OCI-M2 (cell line): ENCODE measurements around the gene FARSA.
"Not testable (repeated sequence)": the region's sequence is repeated elsewhere in the genome, so short reads cannot be mapped to it uniquely, and the experiment has no call there.

Experiments
- DNase-seq: peaks from one replicate; lab custom pipeline; 2025; ENCODE audit not compliant: unreplicated experiment; lab: John Stamatoyannopoulos, UW

The FARSA gene

GRCh38 chr19:12954612-12954962 lies 21.1 kb upstream of the FARSA start:
- no peak for DNase-seq

- DNase-seq = no peak
These were observed 20.5 kb upstream of the FARSA start for GRCh38 chr19:12953799-12954611.

DNA sequence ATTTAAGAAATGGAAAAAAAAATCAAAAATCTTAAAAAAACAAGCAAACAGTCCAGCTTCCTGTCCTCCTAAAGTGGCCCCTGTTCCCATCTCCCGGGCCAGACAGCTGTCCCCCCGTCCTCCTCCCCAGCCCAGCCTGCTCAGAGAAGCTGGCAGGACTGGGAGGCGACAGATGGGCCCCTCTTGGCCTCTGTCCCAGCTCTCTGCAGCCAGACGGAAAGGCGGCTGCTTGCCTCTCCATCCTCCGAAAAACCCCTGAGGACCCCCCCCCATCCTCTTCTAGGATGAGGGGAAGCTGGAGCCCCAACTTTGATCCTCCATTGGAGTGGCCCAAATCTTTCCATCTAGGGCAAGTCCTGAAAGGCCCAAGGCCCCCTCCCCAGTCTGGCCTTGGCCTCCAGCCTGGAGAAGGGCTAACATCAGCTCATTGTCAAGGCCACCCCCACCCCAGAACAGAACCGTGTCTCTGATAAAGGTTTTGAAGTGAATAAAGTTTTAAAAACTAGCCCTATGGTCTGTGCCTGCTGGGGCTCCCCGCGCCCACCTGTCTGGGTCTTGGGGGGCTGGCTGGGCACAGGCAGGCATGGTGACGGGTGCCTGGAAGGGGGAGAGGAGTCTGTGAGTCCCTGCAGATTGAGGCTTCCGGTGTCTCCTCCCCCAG lies 19.8 kb upstream of the FARSA start:
- DNase-seq = no peak

DNA sequence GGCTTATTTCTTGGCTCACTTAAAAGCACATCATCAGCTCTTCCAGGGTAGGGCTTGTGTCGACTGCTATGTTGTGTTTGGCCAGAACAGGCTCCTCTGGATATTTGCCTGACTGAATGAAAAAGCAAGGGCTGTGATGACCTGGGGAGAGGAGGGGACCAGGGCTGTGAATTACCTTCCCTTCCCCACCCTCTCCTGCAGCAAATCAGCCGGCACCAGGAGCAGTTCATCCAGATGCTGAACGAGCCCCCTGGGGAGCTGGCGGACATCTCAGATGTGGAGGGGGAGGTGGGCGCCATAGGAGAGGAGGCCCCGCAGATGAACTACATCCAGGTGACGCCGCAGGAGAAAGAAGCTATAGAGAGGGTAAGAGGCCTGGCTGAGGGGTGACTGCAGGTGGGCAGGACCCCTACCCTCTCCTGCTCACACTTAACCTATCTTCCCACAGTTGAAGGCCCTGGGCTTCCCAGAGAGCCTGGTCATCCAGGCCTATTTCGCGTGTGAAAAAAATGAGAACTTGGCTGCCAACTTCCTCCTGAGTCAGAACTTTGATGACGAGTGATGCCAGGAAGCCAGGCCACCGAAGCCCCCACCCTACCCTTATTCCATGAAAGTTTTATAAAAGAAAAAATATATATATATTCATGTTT lies 19.1 kb upstream of the FARSA start:
- DNase-seq = no peak

DNA sequence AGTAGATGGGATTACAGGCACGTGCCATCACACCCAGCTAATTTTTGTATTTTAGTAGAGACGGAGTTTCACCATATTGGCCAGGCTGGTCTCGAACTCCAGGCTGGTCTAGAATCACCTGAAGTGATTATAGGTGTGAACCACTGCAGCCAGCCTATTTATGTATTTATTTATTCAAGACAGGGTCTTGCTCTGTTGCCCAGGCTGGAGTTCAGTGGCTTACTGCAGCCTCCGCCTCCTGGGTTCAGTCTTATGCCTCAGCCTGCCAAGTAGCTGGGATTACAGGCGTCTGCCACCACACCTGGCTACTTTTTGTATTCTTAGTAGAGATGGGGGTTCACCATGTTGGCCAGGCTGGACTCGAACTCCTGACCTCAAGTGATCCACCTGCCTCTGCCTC lies 18.5 kb upstream of the FARSA start:
- DNase-seq = not testable (repeated sequence)

- no peak for DNase-seq
These were observed 16.1 kb upstream of the FARSA start for GRCh38 chr19:12949363-12950283.

DNA sequence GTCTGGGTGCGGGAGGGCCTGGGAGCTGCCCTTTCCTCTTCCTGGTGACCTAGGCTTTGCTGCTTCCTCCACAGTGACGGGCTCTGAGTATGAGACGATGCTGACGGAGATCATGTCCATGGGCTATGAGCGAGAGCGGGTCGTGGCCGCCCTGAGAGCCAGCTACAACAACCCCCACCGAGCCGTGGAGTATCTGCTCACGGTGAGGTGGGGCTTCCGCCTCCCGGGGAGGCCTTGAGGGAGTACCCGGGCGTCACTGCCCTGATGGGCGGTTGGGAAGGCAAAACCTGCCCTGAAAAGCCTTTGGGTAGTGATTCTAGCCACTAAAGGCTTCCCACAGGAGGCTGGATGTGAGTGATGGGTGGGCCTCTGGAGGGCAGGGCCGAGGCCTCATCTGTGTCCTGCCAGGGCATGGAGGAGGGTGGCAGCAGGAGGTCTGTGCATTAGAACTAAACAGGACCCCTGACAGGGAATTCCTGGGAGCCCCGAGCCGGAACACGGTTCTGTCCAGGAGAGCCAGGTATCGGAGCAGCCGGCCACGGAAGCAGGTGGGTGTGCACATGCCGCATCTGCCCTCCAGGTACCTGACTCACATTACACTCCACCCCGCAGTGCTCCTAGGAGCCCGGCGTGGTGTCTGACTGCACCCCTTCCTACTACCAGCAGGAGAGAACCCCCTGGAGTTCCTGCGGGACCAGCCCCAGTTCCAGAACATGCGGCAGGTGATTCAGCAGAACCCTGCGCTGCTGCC lies 15.3 kb upstream of the FARSA start:
- DNase-seq = no peak

GRCh38 chr19:12947702-12948611 lies 14.4 kb upstream of the FARSA start:
- no peak for DNase-seq

DNA sequence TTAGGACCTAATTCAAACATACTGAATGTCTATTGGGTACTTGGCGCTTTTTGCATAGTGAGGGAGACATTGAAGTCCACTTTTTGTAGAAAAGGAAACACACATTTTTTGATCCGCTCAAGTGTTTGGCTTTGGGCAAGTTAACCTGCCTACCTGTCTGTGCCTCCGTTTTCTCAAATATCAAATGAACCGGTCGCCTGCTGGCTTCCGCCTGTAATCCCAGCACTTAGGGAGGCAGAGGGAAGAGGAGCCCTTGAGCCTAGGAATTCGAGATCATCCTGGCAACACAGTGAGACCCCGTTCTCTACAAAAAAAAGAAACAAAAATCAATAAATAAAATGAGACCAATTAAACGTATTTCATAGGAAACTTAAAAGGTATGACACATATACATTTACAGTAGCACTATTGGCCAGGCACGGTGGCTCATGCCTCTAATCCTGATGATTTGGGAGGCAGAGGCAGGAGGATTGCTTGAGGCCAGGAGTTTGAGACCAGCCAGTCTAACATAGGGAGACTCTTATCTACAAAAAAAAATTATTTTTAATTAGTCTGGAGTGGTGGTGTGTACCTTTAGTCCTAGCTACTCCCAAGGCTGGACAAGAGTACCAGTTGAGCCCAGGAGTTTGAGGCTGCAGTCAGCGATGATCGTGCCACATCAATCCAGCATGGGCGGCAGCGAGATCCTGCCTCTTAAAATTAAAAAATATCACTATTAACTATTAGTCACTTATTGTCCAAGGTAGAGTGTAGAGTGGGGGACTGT lies 13.4 kb upstream of the FARSA start:
- DNase-seq = no peak

DNA sequence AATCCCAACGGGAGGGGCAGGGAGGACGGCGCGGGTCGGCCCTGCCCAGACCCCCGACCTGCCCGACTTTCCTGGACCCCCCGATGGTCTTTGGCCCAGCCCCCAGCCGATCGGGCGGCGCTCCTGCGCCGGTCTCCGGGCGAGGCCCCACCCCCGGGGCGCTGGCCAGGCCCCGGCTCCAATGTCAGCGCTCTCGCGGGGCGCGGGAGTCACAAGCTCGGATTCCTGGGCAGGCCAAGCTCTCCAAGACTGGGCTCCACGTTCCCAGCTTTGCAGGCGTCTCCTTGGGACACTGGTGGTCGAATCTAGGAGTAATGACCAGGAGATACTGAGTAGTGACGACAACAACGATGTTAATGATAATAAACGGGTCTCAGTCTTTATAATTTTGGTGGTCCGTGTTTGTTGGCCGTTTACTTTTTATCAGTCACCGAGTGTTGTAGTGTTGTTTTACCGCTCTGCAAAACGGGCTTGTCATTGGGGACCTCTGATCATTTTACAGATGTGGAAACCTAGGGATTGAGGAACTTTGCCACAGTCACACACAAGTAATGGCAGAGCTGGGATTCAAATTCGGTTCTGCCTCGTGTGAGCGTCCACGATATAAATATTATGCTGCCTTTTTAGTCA lies 12.7 kb upstream of the FARSA start:
- DNase-seq = no peak

GRCh38 chr19:12945479-12946091 lies 12.1 kb upstream of the FARSA start, which contains the start of gene RAD23A:
Gene RAD23A (plus strand): TSS chr19:12945862. CDS start chr19:12945949, 87 bp downstream.
- no peak for DNase-seq

- no peak for DNase-seq
These were observed 10.7 kb upstream of the FARSA start for GRCh38 chr19:12944104-12944674.

DNA sequence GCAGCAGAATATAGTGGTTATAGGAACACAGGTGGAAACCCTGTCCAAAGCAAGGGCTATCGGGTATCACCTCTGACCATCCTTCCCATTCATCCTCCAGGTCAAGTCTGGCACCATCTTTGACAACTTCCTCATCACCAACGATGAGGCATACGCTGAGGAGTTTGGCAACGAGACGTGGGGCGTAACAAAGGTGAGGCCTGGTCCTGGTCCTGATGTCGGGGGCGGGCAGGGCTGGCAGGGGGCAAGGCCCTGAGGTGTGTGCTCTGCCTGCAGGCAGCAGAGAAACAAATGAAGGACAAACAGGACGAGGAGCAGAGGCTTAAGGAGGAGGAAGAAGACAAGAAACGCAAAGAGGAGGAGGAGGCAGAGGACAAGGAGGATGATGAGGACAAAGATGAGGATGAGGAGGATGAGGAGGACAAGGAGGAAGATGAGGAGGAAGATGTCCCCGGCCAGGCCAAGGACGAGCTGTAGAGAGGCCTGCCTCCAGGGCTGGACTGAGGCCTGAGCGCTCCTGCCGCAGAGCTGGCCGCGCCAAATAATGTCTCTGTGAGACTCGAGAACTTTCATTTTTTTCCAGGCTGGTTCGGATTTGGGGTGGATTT lies 10.0 kb upstream of the FARSA start:
- DNase-seq = no peak

DNA sequence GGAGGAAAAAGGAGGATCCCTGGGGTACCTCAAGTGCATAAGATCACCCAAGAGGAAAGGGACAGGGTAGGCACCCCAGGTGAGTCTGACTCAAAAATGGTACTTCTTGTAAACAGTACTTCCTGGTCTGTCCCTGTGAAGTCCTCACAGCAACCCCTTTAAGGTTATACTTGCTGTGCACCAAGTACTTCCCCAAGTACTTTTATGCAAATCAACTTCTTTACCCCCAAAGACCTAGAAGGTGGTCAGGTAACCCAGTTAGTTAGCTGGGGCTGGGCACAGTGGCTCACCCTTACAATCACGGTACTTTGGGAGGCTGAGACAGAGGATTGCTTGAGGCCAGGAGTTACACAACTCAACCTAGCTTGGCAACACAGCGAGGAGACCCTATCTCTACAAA lies 7.4 kb upstream of the FARSA start:
- DNase-seq = no peak

GRCh38 chr19:12939975-12940423 lies 6.5 kb upstream of the FARSA start:
- no peak for DNase-seq

DNA sequence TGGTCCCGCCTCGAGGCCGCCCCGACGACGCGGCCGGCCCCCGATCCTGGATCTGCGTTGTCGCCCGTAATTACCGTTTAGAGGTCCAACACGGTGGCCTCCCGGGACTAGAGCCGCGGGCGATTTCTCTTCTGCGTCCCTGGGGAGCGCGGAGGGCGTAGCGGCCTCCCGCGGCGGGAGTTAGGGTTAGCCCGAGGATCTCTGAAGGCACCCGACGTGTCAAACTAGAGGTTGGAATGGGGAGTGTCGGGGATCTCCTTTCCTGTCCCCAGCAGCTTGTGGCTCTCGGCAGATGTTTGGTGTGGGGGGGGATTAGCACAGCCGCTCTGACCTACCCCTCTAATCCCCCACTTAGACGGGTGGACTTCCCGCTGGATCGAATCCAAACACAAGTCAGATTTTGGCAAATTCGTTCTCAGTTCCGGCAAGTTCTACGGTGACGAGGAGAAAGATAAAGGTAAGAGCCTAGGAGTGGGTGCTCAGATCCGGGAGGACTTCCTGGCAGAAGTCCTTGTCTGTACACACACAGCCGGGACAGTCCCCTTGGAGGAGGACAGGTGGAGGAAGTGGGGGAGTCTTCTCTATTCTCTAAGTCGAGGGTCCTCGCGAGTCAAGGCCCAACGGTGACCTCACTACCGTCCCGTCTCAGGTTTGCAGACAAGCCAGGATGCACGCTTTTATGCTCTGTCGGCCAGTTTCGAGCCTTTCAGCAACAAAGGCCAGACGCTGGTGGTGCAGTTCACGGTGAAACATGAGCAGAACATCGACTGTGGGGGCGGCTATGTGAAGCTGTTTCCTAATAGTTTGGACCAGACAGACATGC lies 5.5 kb upstream of the FARSA start:
- DNase-seq = no peak
